Uterus (tissue), 2 donors: ENCODE data around the gene RNF2.
"Not testable (repeated sequence)": the region's sequence is repeated elsewhere in the genome, so short reads cannot be mapped to it uniquely, and the experiment has no call there.

Experiments
- CTCF ChIP-seq, 4 experiments: fragments of 200-600 bp in 2 of 4; fragments of 450-650 bp in 2 of 4; sonication (generic) in 2 of 4; IDR thresholded peaks; one replicate each; pipeline ENCODE4 v1.5.1; 2016 to 2019; ENCODE audit warnings: antibody characterized with exemption in 4 of 4, mild to moderate bottlenecking in 2 of 4, moderate library complexity in 1 of 4
- POLR2A ChIP-seq, 2 donors: fragments of 450-650 bp; IDR thresholded peaks; one replicate each; pipeline ENCODE4 v1.6.1; 2016; ENCODE audit warnings: antibody characterized with exemption in 2 of 2, mild to moderate bottlenecking in 1 of 2, moderate library complexity in 1 of 2

- TF ChIP-seq CTCF, POLR2A (IDR thresholded peaks at IDR 0.05): not testable (repeated sequence)
Measured at GRCh38 chr1:185065006-185065405, 19.6 kb downstream of the RNF2 start.
